MM.1S (cell line): Measurements from ENCODE around the gene MED14.

Experiments used
- CTCF ChIP-seq: fragments of 300-600 bp; sonication (generic); IDR thresholded peaks from 2 replicates; pipeline ENCODE4 v1.5.1; 2016; ENCODE audit warnings: antibody characterized with exemption, low read length, mixed read lengths
- EZH2 ChIP-seq: fragments of 300-600 bp; sonication (generic); optimal IDR thresholded peaks from 2 replicates; pipeline ENCODE3; 2017; ENCODE audit warnings: low read depth, mild to moderate bottlenecking, antibody characterized with exemption, low read length, mixed read lengths
- EZH2phosphoT487 ChIP-seq: fragments of 300-600 bp; sonication (generic); IDR thresholded peaks from 2 replicates; pipeline ENCODE4 v1.6.1; 2018; ENCODE audit warnings: antibody characterized with exemption, low read length

GRCh38 chrX:40615976-40616375 is 119.4 kb downstream of the MED14 start:
- TF ChIP-seq CTCF (no peak), EZH2 (no peak), EZH2phosphoT487 (no peak)
